Frontal cortex (tissue), 4 donors: ENCODE data around the gene TBL3. TPM values are rescaled to one million over a fixed set of nuclear protein-coding genes. Genes with fewer than 3 reads are reported as not detected.

Experiments used
- DNase-seq, 2 donors: peaks; one replicate each; pipeline ENCODE4 v3.0.0; 2012; ENCODE audit warnings: low spot score in 2 of 2
- FAIRE-seq: peaks from 2 replicates; lab custom pipeline; 2012; peaks lifted over from hg19 to GRCh38; lab: Jason Lieb, UNC
- small RNA-seq: library from RNA; depleted of rRNA; stranded (forward); fragments of <200 nt; gene quantifications from one replicate; pipeline ENCODE3, GENCODE V24; 2014
- total RNA-seq: library from RNA; depleted of rRNA; stranded (reverse); fragments of >200 nt; gene quantifications from one replicate; pipeline ENCODE4 v1.2.3, GENCODE V29; 2014
- donor health status: control.
- donor health status: control.
- donor health status: control.

TBL3 gene
- total RNA-seq, 1 donor from 2014 or later, result 11.0 TPM

DNA sequence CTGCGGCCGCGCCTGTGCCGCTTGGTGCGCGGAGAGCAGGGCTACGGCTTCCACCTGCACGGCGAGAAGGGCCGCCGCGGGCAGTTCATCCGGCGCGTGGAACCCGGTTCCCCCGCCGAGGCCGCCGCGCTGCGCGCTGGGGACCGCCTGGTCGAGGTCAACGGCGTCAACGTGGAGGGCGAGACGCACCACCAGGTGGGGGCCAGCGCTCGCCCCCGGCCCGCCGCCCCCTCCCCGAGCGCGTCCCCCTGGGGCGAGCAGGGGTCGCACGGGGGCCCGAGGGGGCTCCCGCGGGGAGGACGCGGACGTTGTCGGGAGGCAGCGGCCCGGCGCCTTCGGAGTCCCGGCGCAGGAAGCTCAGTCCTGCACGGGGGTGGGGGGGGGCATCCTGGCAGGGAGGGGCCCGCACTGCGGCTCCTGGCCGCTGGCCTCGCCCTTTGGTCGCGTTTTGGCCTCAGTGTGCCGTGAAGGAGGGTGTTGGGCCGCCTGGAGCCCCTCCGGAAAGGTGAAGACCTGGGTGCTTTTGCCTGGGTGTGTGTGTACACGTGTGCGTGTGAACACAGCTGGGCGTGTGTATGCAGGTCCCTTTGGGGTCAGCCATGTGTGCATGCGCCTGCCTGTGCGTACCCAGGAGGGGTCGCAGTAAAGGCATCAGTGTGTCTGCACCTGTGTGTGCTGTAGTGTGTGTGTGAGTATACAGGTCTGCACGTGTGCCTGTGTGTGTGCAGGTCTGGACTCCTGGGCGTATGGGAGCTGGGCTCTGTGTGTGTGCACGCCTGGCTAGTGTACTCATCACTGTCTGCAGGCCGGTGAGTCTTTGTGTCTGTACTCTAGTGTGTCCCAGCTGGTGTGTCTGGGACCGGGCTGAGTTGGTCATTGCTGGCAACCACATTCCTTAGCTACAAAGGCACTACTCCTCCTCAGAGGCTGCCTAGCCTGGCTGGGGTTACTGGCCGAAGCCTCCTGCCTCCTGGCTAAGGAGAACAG lies 55.5 kb downstream of the TBL3 start:
- DNase-seq (peak in 1 of 2 donors; percentile 52), FAIRE-seq (no peak)

DNA sequence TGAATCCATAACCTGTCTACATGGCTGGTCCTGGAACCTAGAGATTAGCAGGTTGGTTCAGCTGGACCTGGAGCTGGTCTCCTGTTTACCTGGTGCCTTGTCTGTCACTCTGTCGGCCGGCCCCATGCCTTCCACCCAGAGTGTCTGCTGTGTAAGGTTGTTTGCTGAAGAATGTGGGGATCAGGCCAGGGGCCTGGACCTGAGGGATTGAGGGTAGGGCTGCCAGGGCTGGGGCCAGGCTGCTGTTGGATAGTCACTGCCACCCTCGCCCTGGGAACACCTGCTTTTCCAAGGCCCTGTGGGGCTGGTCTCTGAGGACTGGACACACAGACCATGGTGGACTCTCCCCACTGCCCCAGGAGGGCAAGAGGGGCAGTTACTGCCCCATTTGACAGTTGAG lies 56.3 kb downstream of the TBL3 start:
- FAIRE-seq, result no peak
- no peak for DNase-seq

DNA sequence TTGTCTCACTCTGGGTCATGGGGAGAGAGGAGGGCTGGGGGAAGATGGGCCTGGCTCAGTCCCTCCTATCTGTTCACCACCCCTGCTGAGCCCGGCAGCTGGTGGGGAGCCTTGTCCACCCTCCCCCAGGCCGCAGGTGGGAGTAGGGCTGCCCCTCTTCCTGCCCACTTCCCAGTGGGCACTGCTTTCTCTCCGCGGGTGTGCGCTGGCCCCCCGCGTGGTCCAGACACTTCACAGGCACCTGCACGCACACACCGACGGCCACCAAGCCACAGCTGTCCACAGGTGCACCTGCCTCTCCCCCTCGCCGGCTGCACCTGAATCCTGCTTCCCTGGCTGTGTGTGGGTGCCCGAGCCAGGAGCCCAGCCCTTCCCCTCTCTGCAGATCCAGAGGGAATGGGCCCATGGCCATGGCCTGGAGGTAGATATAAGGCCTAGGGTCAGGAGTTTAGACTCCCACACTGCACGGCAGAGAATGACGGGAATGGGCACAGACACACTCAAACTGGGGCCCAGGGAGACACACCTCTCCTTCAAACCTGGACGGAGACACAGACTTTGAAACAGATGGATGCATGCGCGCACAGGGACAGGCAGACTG lies 56.9 kb downstream of the TBL3 start:
- no peak for DNase-seq
- FAIRE-seq, result no peak

DNA sequence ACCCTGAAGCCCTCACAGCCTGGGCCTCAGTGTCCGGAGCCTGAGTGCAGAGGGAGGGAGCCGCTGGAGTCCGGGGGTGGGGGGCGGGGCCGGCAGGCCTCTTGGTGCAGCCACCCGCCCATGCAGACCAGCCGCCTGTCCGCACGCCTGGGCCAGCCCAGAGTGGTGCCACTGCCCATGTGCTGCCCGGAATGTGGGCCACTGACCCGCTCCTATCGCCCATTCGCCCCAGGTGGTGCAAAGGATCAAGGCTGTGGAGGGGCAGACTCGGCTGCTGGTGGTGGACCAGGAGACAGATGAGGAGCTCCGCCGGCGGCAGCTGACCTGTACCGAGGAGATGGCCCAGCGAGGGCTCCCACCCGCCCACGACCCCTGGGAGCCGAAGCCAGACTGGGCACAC lies 57.5 kb downstream of the TBL3 start:
- DNase-seq, result no peak
- no peak for FAIRE-seq

DNA sequence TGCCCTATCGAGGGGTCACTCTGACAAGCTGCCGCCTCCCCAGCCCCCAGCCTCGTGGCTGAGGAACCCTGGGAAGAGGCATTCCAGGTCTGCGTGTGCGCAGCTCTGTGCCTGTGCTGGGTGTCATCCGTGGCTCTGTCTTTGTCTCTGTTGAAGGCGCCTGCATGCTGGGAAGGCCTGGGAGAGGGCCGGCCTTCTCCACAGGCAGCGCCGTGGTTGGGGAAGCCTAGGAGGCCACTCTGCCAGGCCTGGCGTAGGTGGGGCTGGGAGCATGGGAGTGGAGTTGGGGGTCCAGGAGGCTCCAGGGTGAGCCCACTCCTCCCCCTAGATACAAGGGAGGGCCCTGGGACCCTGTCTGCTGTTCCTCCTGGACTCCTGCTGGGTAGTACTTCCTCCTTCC lies 58.2 kb downstream of the TBL3 start:
- no peak for FAIRE-seq
- DNase-seq, result no peak

DNA sequence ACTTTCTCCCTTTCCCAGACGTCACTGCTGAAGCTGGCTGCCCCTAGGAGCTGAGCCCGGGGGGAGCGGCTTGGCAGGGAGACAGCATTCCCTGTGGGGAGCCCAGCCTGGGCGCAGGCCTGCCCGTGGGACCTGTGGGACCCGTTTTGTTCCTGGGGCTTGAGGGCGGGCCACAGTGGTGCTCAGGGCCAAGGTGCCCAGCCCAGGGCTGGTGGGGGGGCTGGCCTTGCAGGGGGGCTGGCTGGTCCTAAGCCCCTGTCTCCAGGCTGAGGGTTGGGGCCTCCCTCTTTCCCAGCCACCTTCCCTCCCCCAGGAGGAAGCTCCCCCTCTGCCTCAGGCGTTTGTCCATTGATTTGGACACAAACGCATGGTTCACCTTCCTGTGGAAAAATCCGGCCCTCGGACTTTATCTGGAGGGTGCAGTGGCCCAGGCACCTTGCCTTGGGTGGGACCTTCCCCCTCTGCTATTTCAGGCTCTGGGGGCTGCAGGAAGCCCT lies 59.3 kb downstream of the TBL3 start:
- FAIRE-seq, result no peak

More for the DNA sequence above, 59.3 kb downstream of the TBL3 start:
- no peak for DNase-seq

Small RNA genes within 50 kb of the gene (small RNA-seq; reads per million reads assigned to genes)
- gene AC005363.2 (not detected), gene RN7SL219P (not detected), gene SNORA10 (not detected), gene SNORA64 (not detected)

Other genes starting within 250 kb of the TBL3 start
- 35.1 TPM for gene NME3, start 200.5 kb upstream of the TBL3 start, total RNA-seq
- gene EME2, start 199.2 kb upstream of the TBL3 start, total RNA-seq, result 7.7 TPM
- 31.4 TPM for gene MRPS34, start 198.9 kb upstream of the TBL3 start, total RNA-seq
- gene SPSB3, start 189.5 kb upstream of the TBL3 start, total RNA-seq, result 57.9 TPM
- 37.9 TPM for gene NUBP2, start 189.1 kb upstream of the TBL3 start, total RNA-seq
- under 0.01 TPM for gene IGFALS, start 178.3 kb upstream of the TBL3 start, total RNA-seq
- 51.8 TPM for gene HAGH, start 145.2 kb upstream of the TBL3 start, total RNA-seq
- 64.0 TPM for gene FAHD1, start 144.8 kb upstream of the TBL3 start, total RNA-seq
- gene MEIOB, start 99.9 kb upstream of the TBL3 start, total RNA-seq, result 0.41 TPM
- gene HS3ST6, start 53.6 kb upstream of the TBL3 start, total RNA-seq, result not detected
- gene MSRB1, start 28.9 kb upstream of the TBL3 start, total RNA-seq, result 4.1 TPM
- gene RPL3L, start 17.4 kb upstream of the TBL3 start, total RNA-seq, result not detected
- gene NDUFB10, start 12.5 kb upstream of the TBL3 start, total RNA-seq, result 76.6 TPM
- gene RPS2, start 7.2 kb upstream of the TBL3 start, total RNA-seq, result 1,930 TPM
- not detected for gene RNF151, start 5.2 kb upstream of the TBL3 start, total RNA-seq
- gene NOXO1, start 9.4 kb downstream of the TBL3 start, total RNA-seq, result 1.2 TPM
- gene GFER, start 12.1 kb downstream of the TBL3 start, total RNA-seq, result 12.6 TPM
- 71.3 TPM for gene SYNGR3, start 17.9 kb downstream of the TBL3 start, total RNA-seq
- 5.7 TPM for gene ZNF598, start 37.8 kb downstream of the TBL3 start, total RNA-seq
- not detected for gene NPW, start 47.7 kb downstream of the TBL3 start, total RNA-seq
- 13.5 TPM for gene NHERF2, start 54.8 kb downstream of the TBL3 start, total RNA-seq
- gene NTHL1, start 75.8 kb downstream of the TBL3 start, total RNA-seq, result 33.4 TPM
- 39.5 TPM for gene TSC2, start 75.9 kb downstream of the TBL3 start, total RNA-seq
- gene PKD1, start 163.8 kb downstream of the TBL3 start, total RNA-seq, result 58.3 TPM
- 4.1 TPM for gene RAB26, start 176.6 kb downstream of the TBL3 start, total RNA-seq
- gene TRAF7, start 183.7 kb downstream of the TBL3 start, total RNA-seq, result 25.7 TPM
- gene CASKIN1, start 224.6 kb downstream of the TBL3 start, total RNA-seq, result 15.9 TPM
- gene MLST8, start 233.4 kb downstream of the TBL3 start, total RNA-seq, result 6.9 TPM
- gene BRICD5, start 238.8 kb downstream of the TBL3 start, total RNA-seq, result 4.5 TPM
- gene PGP, start 242.8 kb downstream of the TBL3 start, total RNA-seq, result 10.2 TPM